LNCaP clone FGC (cell line): Measurements from ENCODE around the gene NF2.

Source experiments
- DNase-seq: peaks from one replicate; pipeline ENCODE4 v3.0.0-alpha.2; 2011; ENCODE audit warnings: low read depth
- H3K4me3 ChIP-seq: 2 replicates; pipeline ENCODE4 v1.5.1; 2011; ENCODE audit warnings: mild to moderate bottlenecking, low read depth, low read length, control low read depth
- TF ChIP-seq, protein P1 (sequence below): IDR thresholded peaks from 2 replicates; pipeline ENCODE4 v1.5.1; 2012; ENCODE audit warnings: mild to moderate bottlenecking; ENCODE audit not compliant: control insufficient read depth, insufficient read depth; ENCODE audit errors: extremely low read depth

NF2 gene

DNA sequence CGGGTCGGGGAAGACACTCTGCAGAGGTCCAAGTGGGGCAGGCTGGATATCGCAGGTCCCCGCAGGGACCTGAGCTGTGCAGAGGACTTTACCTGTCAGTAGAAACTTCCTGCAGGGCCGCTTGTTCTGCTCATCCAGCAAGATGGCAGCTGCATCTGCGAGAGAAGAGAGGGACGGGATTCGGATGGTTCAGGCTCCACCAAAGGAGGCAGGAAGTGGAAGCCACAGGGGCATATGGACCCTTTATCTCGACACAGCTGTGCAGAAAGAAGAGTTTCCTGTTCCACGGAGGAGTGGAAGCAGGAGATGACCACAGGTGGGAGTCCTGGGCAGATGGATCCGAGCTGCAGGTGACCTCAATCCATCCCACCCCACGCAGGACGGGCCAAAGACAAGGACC is 138.9 kb downstream of the NF2 start:
- H3K4me3 ChIP-seq = no peak overlapping the region
- TF ChIP-seq, protein P1, sequence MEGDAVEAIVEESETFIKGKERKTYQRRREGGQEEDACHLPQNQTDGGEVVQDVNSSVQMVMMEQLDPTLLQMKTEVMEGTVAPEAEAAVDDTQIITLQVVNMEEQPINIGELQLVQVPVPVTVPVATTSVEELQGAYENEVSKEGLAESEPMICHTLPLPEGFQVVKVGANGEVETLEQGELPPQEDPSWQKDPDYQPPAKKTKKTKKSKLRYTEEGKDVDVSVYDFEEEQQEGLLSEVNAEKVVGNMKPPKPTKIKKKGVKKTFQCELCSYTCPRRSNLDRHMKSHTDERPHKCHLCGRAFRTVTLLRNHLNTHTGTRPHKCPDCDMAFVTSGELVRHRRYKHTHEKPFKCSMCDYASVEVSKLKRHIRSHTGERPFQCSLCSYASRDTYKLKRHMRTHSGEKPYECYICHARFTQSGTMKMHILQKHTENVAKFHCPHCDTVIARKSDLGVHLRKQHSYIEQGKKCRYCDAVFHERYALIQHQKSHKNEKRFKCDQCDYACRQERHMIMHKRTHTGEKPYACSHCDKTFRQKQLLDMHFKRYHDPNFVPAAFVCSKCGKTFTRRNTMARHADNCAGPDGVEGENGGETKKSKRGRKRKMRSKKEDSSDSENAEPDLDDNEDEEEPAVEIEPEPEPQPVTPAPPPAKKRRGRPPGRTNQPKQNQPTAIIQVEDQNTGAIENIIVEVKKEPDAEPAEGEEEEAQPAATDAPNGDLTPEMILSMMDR = no peak
- no peak for DNase-seq

DNA sequence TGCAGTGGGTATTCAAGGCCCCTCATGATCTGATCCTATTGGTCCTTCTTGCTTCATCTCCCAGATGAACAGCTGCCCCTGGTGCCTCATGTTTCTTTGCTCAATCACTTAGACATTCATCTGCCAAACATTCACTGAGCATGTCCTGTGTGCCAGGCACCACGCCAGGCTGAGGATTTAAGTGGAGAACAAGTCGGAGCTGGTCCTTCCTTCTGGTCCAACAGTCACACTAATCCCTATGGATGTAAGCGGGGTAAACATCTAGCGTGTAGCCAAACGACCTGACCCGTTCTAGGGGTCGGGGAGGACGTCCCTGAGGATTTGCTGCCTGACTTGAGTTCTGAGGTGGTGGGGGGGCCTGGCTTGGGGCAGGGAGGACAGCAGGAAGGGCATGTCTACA is 141.5 kb downstream of the NF2 start:
- no peak overlapping the region for H3K4me3 ChIP-seq
- DNase-seq = peak; percentile 58
- TF ChIP-seq, protein P1 = no peak

DNA sequence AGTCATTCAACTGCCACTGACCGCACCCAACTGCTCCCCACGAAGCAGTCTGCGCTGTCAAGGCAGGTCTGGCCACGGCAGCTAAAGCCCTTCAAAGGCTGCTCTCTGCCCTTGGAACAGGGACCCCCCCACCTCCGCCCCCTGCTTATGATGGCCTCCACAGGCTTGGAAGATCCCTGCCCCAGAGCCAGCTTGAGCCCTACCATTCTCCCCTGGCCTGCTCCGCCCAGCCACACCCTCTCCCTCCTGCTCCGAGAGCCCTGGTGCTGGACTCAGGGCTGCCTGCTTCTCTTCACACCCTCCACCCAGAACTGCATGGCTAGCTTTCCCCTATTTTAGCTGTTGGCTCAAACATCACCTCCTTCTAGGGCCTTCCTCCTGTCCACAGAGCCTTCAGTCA is 144.4 kb downstream of the NF2 start:
- no peak overlapping the region for H3K4me3 ChIP-seq
- TF ChIP-seq, protein P1 = no peak
- DNase-seq = no peak
